Gastrocnemius medialis (tissue), 4 donors: Measurements from ENCODE around the gene CBY2. TPM values are rescaled to one million over a fixed set of nuclear protein-coding genes. Genes with fewer than 3 reads are reported as not detected.

Experiments used
- ATAC-seq, 2 donors: fragments of 150-250 bp; one replicate each; pipeline ENCODE4 v1.9.1; 2016
- DNase-seq, 2 donors: peaks; one replicate each; pipeline ENCODE4 v3.0.0-alpha.2; 2019
- H3K27ac ChIP-seq, 4 donors: fragments of 200-600 bp; sonication (generic); 1 replicate in 1 of 4; 2 replicates in 3 of 4; pipeline ENCODE4 v1.5.1; 2016 to 2018; ENCODE audit warnings: mild to moderate bottlenecking in 2 of 4, moderate library complexity in 1 of 4
- H3K27me3 ChIP-seq, 3 donors: fragments of 200-600 bp; sonication (generic) in 2 of 3; 1 replicate in 1 of 3; 2 replicates in 2 of 3; pipeline versions ENCODE4 v1.5.1 to v1.6.0; 2016 to 2019; ENCODE audit warnings: mild to moderate bottlenecking in 1 of 3, moderate library complexity in 1 of 3
- H3K36me3 ChIP-seq, 2 donors: fragments of 200-600 bp; sonication (generic) in 1 of 2; one replicate each; pipeline ENCODE4 v1.5.1; 2017 to 2018
- H3K4me1 ChIP-seq, 2 donors: fragments of 200-600 bp; sonication (generic) in 1 of 2; one replicate each; pipeline ENCODE4 v1.5.1; 2016 to 2017; ENCODE audit warnings: mild to moderate bottlenecking in 2 of 2
- H3K4me3 ChIP-seq, 4 donors: fragments of 200-600 bp; sonication (generic) in 3 of 4; 1 replicate in 1 of 4; 2 replicates in 3 of 4; pipeline ENCODE4 v1.5.1; 2016 to 2019; ENCODE audit warnings: mild to moderate bottlenecking in 2 of 4
- H3K9me3 ChIP-seq, 3 donors: fragments of 200-600 bp; sonication (generic) in 2 of 3; 1 replicate in 1 of 3; 2 replicates in 2 of 3; pipeline ENCODE4 v1.5.1; 2016 to 2019
- CTCF ChIP-seq, 5 experiments: fragments of 450-650 bp in 3 of 5; fragments of 200-600 bp in 2 of 5; sonication (generic) in 2 of 5; IDR thresholded peaks in 4 of 5; conservative IDR thresholded peaks in 1 of 5; 1 replicate in 4 of 5; 2 replicates in 1 of 5; pipeline ENCODE4 v1.5.1; 2016 to 2019; ENCODE audit warnings: antibody characterized with exemption in 5 of 5, mild to moderate bottlenecking in 3 of 5, moderate library complexity in 3 of 5
- POLR2A ChIP-seq, 2 donors: fragments of 450-650 bp; IDR thresholded peaks; one replicate each; pipeline ENCODE4 v1.6.1; 2017; ENCODE audit warnings: antibody characterized with exemption in 2 of 2, mild to moderate bottlenecking in 2 of 2, moderate library complexity in 2 of 2
- in situ Hi-C, 4 donors: fragments of 200-750 bp; cut with MboI; loops; one replicate each; pipeline versions ENCODE4 v1.15.0 to v1.8.0; 2017; ENCODE audit warnings: low sequenced_read_pairs in 4 of 4
- intact Hi-C: fragments of 100-400 bp; cut with DNase I; formaldehyde crosslinking; loops from one replicate; pipeline ENCODE4 v1.15.1; 2023; ENCODE audit warnings: low total_unique reads
- total RNA-seq, 4 donors: library from RNA; depleted of rRNA; stranded (reverse); fragments of >200 nt; gene quantifications; one replicate each; pipeline versions ENCODE4 v1.1.0 to v1.2.3, GENCODE V29; 2016

The CBY2 gene
- total RNA-seq, 4 donors from 2014 or later = not detected

- TF ChIP-seq CTCF (IDR thresholded peaks at IDR 0.05 in 4 of 5, conservative IDR thresholded peaks at IDR 0.05 in 1 of 5) = no peak
- no peak for TF ChIP-seq POLR2A (IDR thresholded peaks at IDR 0.05)
- no peaks in the 10 kb centered on the region for H3K9me3 ChIP-seq
- H3K27ac ChIP-seq = no peak overlapping the region
- H3K36me3 ChIP-seq = no peaks in the 10 kb centered on the region
- ATAC-seq (no peak), DNase-seq (no peak)
- intact Hi-C loops = no loop called here
- in situ Hi-C loops = no loop called here
- no peaks in the 10 kb centered on the region for H3K4me1 ChIP-seq
- H3K4me3 ChIP-seq = no peak overlapping the region
- no peaks in the 10 kb centered on the region for H3K27me3 ChIP-seq
Observed at GRCh38 chr13:45763419-45763818, 61.3 kb downstream of the CBY2 start.

Other genes with a start within 250 kb of the CBY2 start
- gene COG3, start 237.4 kb upstream of the CBY2 start, total RNA-seq = 10 to 100 TPM; 10.4 to 20.3 (median 17.8) TPM
- not detected for gene ERICH6B, start 86.6 kb upstream of the CBY2 start, total RNA-seq
- not detected for gene SIAH3, start 149.4 kb downstream of the CBY2 start, total RNA-seq